Panc1 (cell line): Measurements from ENCODE around the gene TJP3. TPM values are rescaled to one million over a fixed set of nuclear protein-coding genes. Genes with fewer than 3 reads are reported as not detected.

Experiments
- ATAC-seq: fragments of 200-7000 bp; cut with Tn5 transposase; 2 replicates; pipeline ENCODE4 v1.9.1; 2020; ENCODE audit warnings: mild to moderate bottlenecking, moderate library complexity
- BruUV-seq: library from RNA; stranded (reverse); fragments of 400-500 nt; replicated peaks from 2 replicates; lab custom pipeline; 2021; lab: Mats Ljungman, UMichigan
- CTCF ChIA-PET: fragments of 300-600 bp; sonication (Branson Sonifier 250); formaldehyde crosslinking; loops from one replicate; lab custom pipeline; 2022; ENCODE audit warnings: antibody characterized with exemption; lab: Charles Lee
- POLR2A ChIA-PET: fragments of 300-600 bp; sonication (Branson Sonifier 250); formaldehyde crosslinking; loops from one replicate; lab custom pipeline; 2022; ENCODE audit warnings: antibody characterized with exemption; lab: Charles Lee
- DNase-seq: peaks from one replicate; pipeline ENCODE4 v3.0.0-alpha.2; 2010; ENCODE audit warnings: low read depth, low spot score
- H3K27ac ChIP-seq: 2 replicates; pipeline ENCODE4 v1.5.1; 2011; ENCODE audit warnings: mild to moderate bottlenecking, low read length, inconsistent platforms
- H3K27me3 ChIP-seq: fragments of 200-500 bp; sonication (Bioruptor generic); 2 replicates; pipeline ENCODE4 v1.6.0; 2014; ENCODE audit warnings: low read length, inconsistent platforms; ENCODE audit not compliant: control insufficient read depth, insufficient read depth
- H3K36me3 ChIP-seq: fragments of 200-500 bp; sonication (Bioruptor generic); 2 replicates; pipeline ENCODE4 v1.5.1; 2014; ENCODE audit warnings: inconsistent platforms, mild to moderate bottlenecking, low read length, moderate library complexity; ENCODE audit not compliant: control insufficient read depth, insufficient read depth
- H3K4me1 ChIP-seq: 2 replicates; pipeline ENCODE4 v1.5.1; 2011; ENCODE audit warnings: inconsistent platforms, mild to moderate bottlenecking, low read length, moderate library complexity; ENCODE audit not compliant: control insufficient read depth, insufficient read depth
- H3K4me3 ChIP-seq, 2 experiments: 2 replicates each; pipeline ENCODE4 v1.5.1; 2011 to 2012; ENCODE audit warnings: low read depth in 2 of 2, low read length in 2 of 2, mild to moderate bottlenecking in 2 of 2, inconsistent platforms in 1 of 2, moderate library complexity in 1 of 2
- H3K9me3 ChIP-seq: fragments of 200-500 bp; sonication (Bioruptor generic); 2 replicates; pipeline ENCODE4 v1.5.1; 2014; ENCODE audit warnings: low read depth, mild to moderate bottlenecking, inconsistent platforms, low read length, moderate library complexity; ENCODE audit not compliant: control insufficient read depth, insufficient read depth
- CTCF ChIP-seq: fragments of 450-650 bp; IDR thresholded peaks from 2 replicates; pipeline ENCODE4 v1.5.1; 2017; ENCODE audit warnings: mild to moderate bottlenecking
- POLR2AphosphoS5 ChIP-seq: IDR thresholded peaks from 2 replicates; pipeline ENCODE4 v1.6.1; 2012; ENCODE audit warnings: mild to moderate bottlenecking, low read depth, low read length, moderate library complexity
- REST ChIP-seq, 2 experiments: IDR thresholded peaks; 2 replicates each; pipeline ENCODE4 v1.6.1; 2011 to 2012; ENCODE audit warnings: low read depth in 2 of 2, control low read depth in 1 of 2, low read length in 1 of 2, mild to moderate bottlenecking in 1 of 2, moderate library complexity in 1 of 2; ENCODE audit not compliant: insufficient read depth in 1 of 2
- SIN3A ChIP-seq: IDR thresholded peaks from 2 replicates; pipeline ENCODE4 v1.6.1; 2012; ENCODE audit warnings: low read depth, mild to moderate bottlenecking, low read length, moderate library complexity, borderline replicate concordance; ENCODE audit not compliant: insufficient read depth
- TCF7L2 ChIP-seq: IDR thresholded peaks from 2 replicates; pipeline ENCODE4 v1.6.1; 2011; ENCODE audit warnings: mild to moderate bottlenecking, low read depth, low read length, inconsistent platforms
- in situ Hi-C: cut with HindIII; loops from 2 replicates; pipeline ENCODE4 v1.10.0; 2016; ENCODE audit warnings: low sequenced_read_pairs, low pct_unique_long_range_greater_than_20kb
- intact Hi-C: fragments of 100-400 bp; cut with micrococcal nuclease; formaldehyde crosslinking; loops from one replicate; pipeline ENCODE4 v1.10.0; 2022; ENCODE audit not compliant: unreplicated experiment
- total RNA-seq: library from RNA; stranded (reverse); gene quantifications from one replicate; pipeline ENCODE4 v1.2.1, GENCODE V29; 2021; ENCODE audit not compliant: unreplicated experiment

Gene TJP3
- total RNA-seq, 1 experiment from 2014 or later: 2.7 TPM

- intact Hi-C loops (no loop called here), in situ Hi-C loops (no loop called here)
- H3K27ac ChIP-seq: no peak overlapping the region
- H3K4me1 ChIP-seq: no peaks in the 10 kb centered on the region; the same call in 1 of the 2 replicates
- no peak overlapping the region for H3K4me3 ChIP-seq
- H3K36me3 ChIP-seq: no peaks in the 10 kb centered on the region
- no peak for DNase-seq
- POLR2A ChIA-PET: no interaction called here
- CTCF ChIA-PET: no interaction called here
- H3K9me3 ChIP-seq: no peaks in the 10 kb centered on the region; the same call in 1 of the 2 replicates
- no peak for TF ChIP-seq CTCF
- TF ChIP-seq POLR2AphosphoS5: no peak
- TF ChIP-seq SIN3A: no peak
- no peak for TF ChIP-seq REST (IDR thresholded peaks at IDR 0.05; ENCODE audit: insufficient read depth in 1 of 2, low read depth in 2 of 2, low read length in 1 of 2)
- TF ChIP-seq TCF7L2: no peak
- ATAC-seq: no peak
- no peaks in the 10 kb centered on the region for H3K27me3 ChIP-seq
- BruUV-seq: no TSS peak
These were observed 74.7 kb downstream of the TJP3 start for GRCh38 chr19:3782903-3783302.

GRCh38 chr19:3783660-3784584 lies 75.7 kb downstream of the TJP3 start:
- in situ Hi-C loops: no loop called here

More at GRCh38 chr19:3783660-3784584, 75.7 kb downstream of the TJP3 start:
- intact Hi-C loops: no loop called here
- BruUV-seq: no TSS peak
- peak; percentile 78 for TF ChIP-seq CTCF
- TF ChIP-seq TCF7L2: no peak
- no peak for TF ChIP-seq SIN3A
- peak; percentile 80 for ATAC-seq
- H3K9me3 ChIP-seq: no peaks in the 10 kb centered on the region; the same call in 1 of the 2 replicates
- H3K4me1 ChIP-seq: no peaks in the 10 kb centered on the region; the same call in 1 of the 2 replicates
- H3K27ac ChIP-seq: no peak overlapping the region
- no peaks in the 10 kb centered on the region for H3K27me3 ChIP-seq
- no peak overlapping the region for H3K4me3 ChIP-seq
- ChIA-PET POLR2A (no interaction called here), CTCF (interaction anchor here (0.6 kb wide), 2 partner anchors 101 to 151 kb away, joined by 3 read pairs; no protein-coding TSS in a partner anchor)
- H3K36me3 ChIP-seq: no peaks in the 10 kb centered on the region
- no peak for DNase-seq
